GM18861 (cell line): Measurements from ENCODE around the gene RGS7.
"Not testable (repeated sequence)": the region's sequence is repeated elsewhere in the genome, so short reads cannot be mapped to it uniquely, and the experiment has no call there.

Experiments
- ATAC-seq: cut with Tn5 transposase; IDR thresholded peaks from one replicate; pipeline ENCODE4 v1.9.1; 2021; ENCODE audit not compliant: unreplicated experiment

The RGS7 gene

DNA sequence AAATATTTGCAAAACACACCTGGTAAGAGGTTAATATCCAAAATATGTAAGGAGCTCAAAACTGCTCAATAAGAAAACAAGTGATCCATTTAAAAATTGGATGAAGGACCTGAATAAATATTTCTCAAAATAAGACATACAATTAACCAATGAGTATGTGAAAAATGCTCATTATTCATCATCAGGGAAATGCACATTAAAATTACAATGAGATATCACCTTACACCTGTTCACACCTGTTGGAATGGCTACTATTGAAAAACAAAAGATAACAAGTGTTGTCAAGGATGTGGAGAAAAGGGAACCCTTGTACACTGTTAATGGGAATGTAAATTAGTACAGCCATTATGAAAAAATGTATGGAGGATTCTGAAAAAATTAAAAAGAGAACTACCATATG is 609.1 kb downstream of the RGS7 start:
- ATAC-seq = no peak

DNA sequence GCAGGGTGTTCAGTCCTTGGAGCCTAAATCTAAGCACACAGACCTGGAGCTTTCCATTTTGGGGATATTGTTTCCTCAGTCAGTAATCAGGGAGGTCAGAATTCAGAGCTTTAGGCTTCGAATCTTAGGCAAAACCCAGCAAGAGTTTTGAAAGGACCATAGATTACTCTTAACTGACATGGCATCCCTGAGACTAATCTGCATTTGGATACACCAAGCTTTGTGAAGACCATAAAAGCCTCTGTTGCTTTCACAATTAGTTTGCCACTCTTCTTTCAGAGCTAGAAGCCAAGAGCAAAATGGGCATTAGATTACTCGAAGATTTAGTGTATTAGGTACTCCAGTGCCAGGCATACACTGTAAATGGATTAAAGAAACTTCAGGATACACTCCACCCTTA is 613.3 kb downstream of the RGS7 start:
- ATAC-seq = no peak

DNA sequence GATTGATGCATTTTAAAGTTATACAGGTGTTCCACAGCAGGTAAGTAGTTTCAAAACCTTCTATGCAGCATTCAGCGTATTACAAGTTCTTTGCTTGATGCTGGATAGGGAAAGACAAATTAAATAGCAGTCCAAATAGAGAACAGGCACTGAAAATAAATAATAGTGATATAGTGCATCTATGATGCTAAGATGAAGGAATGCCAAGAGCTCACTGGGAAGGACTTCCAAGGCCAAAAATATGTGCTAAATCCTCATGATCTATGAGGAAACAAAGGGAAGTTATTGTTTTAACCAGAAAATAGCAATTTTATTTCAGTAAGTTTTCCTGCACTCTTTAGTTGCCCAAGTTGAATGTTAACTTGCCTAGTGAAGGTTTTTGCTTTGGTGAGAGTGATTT is 617.3 kb downstream of the RGS7 start:
- ATAC-seq = no peak

DNA sequence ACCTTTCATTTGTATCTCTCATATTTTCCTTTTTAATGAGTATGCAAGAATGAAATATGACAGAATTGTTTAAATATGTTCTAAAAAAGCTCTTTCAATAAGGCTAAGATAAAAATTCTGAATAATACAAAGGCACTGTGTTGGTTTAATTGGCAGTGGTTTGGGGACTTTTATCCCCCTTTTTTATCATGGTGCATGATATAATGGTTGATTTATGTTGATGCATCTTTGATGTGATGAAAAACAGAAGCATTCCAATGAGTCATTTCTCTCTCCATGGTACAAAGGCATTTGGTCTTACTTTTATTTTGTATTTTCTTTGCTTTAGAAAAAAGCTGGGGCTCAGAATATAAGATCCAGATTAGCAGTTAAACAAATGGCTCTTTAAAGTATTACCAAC is 617.9 kb downstream of the RGS7 start:
- ATAC-seq = no peak

DNA sequence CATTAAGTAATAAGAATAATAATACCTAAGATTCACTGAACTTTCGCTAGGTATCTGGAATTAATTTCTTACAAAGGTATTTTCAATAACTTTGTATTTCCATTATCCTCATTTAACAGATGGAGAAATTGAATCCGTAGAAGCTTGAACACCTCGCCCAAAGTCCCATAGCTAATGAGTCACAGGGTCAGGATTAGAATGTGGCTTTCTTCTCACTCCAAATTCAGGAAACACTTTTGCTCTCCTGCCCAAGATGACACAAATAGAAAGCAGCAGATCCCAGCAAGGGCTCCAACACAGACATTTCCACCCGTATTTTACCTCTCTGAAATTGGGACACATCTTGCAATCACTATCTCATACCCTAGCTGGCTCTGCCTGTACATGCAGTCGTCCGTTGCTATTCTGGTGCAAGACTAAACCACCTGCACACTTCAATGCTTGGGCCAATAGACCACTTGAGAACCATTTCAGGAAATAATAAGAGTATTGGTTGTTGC is 619.2 kb downstream of the RGS7 start:
- no peak for ATAC-seq

DNA sequence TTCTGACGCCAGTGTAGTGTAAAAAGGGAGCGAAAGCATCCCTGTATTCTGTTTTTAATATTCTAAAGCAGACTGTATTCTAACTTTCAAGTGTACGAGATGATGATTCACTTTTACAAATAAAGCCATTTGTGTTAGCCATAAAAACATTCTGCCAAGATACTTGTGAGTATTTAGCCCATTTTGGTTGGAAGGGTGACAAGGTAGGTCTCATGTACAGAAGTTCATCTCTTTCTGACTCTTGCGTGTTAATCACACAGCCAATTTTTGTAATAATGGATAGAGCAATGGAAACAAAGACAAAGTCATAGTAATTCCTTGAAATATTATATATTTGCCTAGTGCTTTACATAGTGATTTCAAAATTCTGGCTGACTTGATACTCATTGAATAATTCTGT is 619.7 kb downstream of the RGS7 start:
- ATAC-seq = no peak

DNA sequence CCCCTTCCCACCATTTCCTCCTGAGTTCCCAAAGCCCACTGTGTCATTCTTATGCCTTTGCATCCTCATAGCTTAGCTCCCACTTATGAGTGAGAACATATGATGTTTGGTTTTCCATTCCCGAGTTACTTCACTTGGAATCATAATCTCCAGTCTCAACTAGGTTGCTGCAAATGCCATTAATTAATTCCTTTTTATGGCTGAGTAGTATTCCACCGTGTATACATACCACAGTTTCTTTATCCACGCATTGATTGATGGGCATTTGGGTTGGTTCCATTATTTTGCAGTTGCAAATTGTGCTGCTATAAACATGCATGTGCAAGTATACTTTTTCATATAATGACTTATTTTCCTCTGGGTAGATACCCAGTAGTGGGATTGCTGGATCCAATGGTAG is 622.3 kb downstream of the RGS7 start:
- ATAC-seq = not testable (repeated sequence)

DNA sequence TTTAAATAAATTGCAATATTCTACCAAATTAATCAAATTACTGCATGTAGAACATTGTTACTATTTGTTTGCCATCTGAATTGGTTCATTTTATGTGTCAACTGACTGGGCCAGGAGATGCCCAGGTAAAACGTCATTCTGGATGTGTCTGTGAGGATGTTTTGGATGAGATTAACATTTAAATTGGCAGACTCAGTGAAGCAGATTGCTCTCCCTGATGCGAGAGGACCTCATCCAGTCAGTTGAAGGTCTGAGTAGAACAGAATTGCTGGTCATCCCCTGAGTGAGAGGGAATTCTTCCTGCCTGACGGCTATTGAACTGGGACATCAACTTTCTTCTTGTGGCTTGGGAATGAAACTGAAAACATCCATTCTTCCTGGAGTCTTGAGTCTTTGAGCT is 623.0 kb downstream of the RGS7 start:
- ATAC-seq = no peak

DNA sequence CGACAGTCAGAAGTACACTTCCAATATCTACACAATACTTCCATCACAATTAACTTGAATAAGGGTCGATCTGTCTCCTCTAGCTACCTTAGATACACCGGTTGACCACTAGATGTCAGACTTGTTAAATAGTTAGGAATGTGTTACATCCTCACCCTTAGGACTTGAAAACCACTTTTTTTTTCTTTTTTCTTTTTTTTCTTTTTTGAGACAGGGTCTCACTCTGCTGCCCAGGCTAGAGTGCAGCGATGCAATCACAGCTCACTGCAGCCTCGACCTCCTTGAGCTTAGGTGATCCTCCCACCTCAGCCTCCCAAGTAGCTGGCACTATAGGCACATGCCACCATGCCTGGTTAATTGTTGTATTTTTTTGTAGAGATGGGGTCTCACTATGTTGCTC is 624.6 kb downstream of the RGS7 start:
- ATAC-seq = peak; percentile 84
